HepG2 (cell line): ENCODE data around the gene CHST12. TPM values are rescaled to one million over a fixed set of nuclear protein-coding genes. Genes with fewer than 3 reads are reported as not detected.

ENCODE experiments used
- CBX1 ChIP-seq: IDR thresholded peaks from one replicate; pipeline ENCODE4 v1.6.1; 2016; ENCODE audit warnings: antibody characterized with exemption, low read depth
- GATAD1 ChIP-seq: IDR thresholded peaks from 2 replicates; pipeline ENCODE4 v1.6.1; 2016; ENCODE audit warnings: missing genetic modification reagents, missing compliant biosample characterization
- HOXD1 ChIP-seq: sonication (generic); formaldehyde crosslinking; IDR thresholded peaks from 2 replicates; pipeline ENCODE4 v1.5.0; 2020; ENCODE audit warnings: missing genetic modification reagents
- MAX ChIP-seq: IDR thresholded peaks from 2 replicates; pipeline ENCODE4 v1.6.1; 2012; ENCODE audit warnings: inconsistent platforms
- NFE2 ChIP-seq: sonication (generic); formaldehyde crosslinking; IDR thresholded peaks from 2 replicates; pipeline ENCODE4 v1.4.0; 2020; ENCODE audit warnings: missing genetic modification reagents
- NONO ChIP-seq, 2 experiments: fragments of 450-650 bp in 1 of 2; sonication (generic) in 1 of 2; formaldehyde crosslinking in 1 of 2; IDR thresholded peaks in 1 of 2; conservative IDR thresholded peaks in 1 of 2; 2 replicates each; pipeline versions ENCODE4 v1.6.1 to v1.8.0; 2017 to 2022; ENCODE audit warnings: mild to moderate bottlenecking in 1 of 2, missing genetic modification reagents in 1 of 2, moderate library complexity in 1 of 2
- NR2F6 ChIP-seq, 2 experiments: IDR thresholded peaks; 2 replicates each; pipeline ENCODE4 v1.6.1; 2016; ENCODE audit warnings: antibody characterized with exemption in 1 of 2, mild to moderate bottlenecking in 1 of 2
- SRSF1 ChIP-seq: fragments of 200-400 bp; formaldehyde crosslinking; optimal IDR thresholded peaks from 2 replicates; pipeline ENCODE3; 2017; ENCODE audit warnings: mild to moderate bottlenecking, low read depth, low read length, moderate library complexity
- TIGD3 ChIP-seq: sonication (generic); formaldehyde crosslinking; IDR thresholded peaks from 2 replicates; pipeline ENCODE4 v1.5.1; 2020; ENCODE audit warnings: mild to moderate bottlenecking, missing genetic modification reagents, borderline replicate concordance
- XRCC5 ChIP-seq: fragments of 200-400 bp; formaldehyde crosslinking; optimal IDR thresholded peaks from 2 replicates; pipeline ENCODE3; 2017; ENCODE audit warnings: mild to moderate bottlenecking, low read length
- YEATS4 ChIP-seq: sonication (generic); formaldehyde crosslinking; IDR thresholded peaks from 2 replicates; pipeline ENCODE4 v1.4.0; 2020; ENCODE audit warnings: missing genetic modification reagents, borderline replicate concordance
- ZBTB33 ChIP-seq: sonication (generic); formaldehyde crosslinking; IDR thresholded peaks from 2 replicates; pipeline ENCODE4 v1.4.0; 2020; ENCODE audit warnings: missing genetic modification reagents
- ZMAT3 ChIP-seq: sonication (generic); formaldehyde crosslinking; conservative IDR thresholded peaks from 2 replicates; pipeline ENCODE4 v1.7.0; 2021; ENCODE audit warnings: missing genetic modification reagents
- ZNF160 ChIP-seq: sonication (generic); formaldehyde crosslinking; IDR thresholded peaks from 2 replicates; pipeline ENCODE4 v1.8.0; 2022; ENCODE audit warnings: mild to moderate bottlenecking, inconsistent platforms, missing genetic modification reagents
- ZNF564 ChIP-seq: sonication (generic); formaldehyde crosslinking; IDR thresholded peaks from 2 replicates; pipeline ENCODE4 v1.8.1; 2023; ENCODE audit warnings: mild to moderate bottlenecking, missing genetic modification reagents
- ZNF570 ChIP-seq: sonication (generic); formaldehyde crosslinking; IDR thresholded peaks from 2 replicates; pipeline ENCODE4 v1.4.0; 2020; ENCODE audit warnings: mild to moderate bottlenecking, missing genetic modification reagents, borderline replicate concordance
- ZNF746 ChIP-seq: sonication (generic); formaldehyde crosslinking; IDR thresholded peaks from 2 replicates; pipeline ENCODE4 v1.8.0; 2022; ENCODE audit warnings: mild to moderate bottlenecking, missing genetic modification reagents
- ZSCAN25 ChIP-seq: sonication (generic); formaldehyde crosslinking; IDR thresholded peaks from 2 replicates; pipeline ENCODE4 v1.8.0; 2022; ENCODE audit warnings: mild to moderate bottlenecking, missing genetic modification reagents
- polyA plus RNA-seq, 8 experiments: library from polyadenylated mRNA; depleted of rRNA in 3 of 8; stranded (reverse) in 7 of 8; unstranded in 1 of 8; fragments of >200 nt; fragmentation: Illumina TruSeq in 4 of 8; extraction: Trizol in 4 of 8; gene quantifications; 2 replicates each; pipeline versions ENCODE4 v1.2.1 to v1.2.3, GENCODE V29; 2011 to 2016; ENCODE audit warnings: low read depth in 4 of 8, missing spikeins in 1 of 8, mixed read lengths in 1 of 8; ENCODE audit not compliant: insufficient read depth in 1 of 8
- total RNA-seq, 5 experiments: library from RNA; depleted of rRNA; stranded (reverse); fragments of >200 nt; fragmentation: Illumina TruSeq; extraction: Trizol; gene quantifications; 2 replicates each; pipeline ENCODE4 v1.2.3, GENCODE V29; 2016; ENCODE audit warnings: low read depth in 1 of 5
- TF ChIP-seq, protein P1 (sequence below): sonication (generic); formaldehyde crosslinking; conservative IDR thresholded peaks from 2 replicates; pipeline ENCODE4 v1.8.0; 2022; ENCODE audit warnings: missing genetic modification reagents
- TF ChIP-seq, protein P2 (sequence below): sonication (generic); formaldehyde crosslinking; conservative IDR thresholded peaks from 2 replicates; pipeline ENCODE4 v1.4.0; 2020; ENCODE audit warnings: mild to moderate bottlenecking, missing genetic modification reagents, moderate library complexity

Gene CHST12
- total and polyA plus RNA-seq, 2 of the 13 experiments (the other 11 are each of a cell fraction or from before 2014, with no cell fraction given) = 6.4 to 15.8 TPM

GRCh38 chr7:2452074-2452507, 48.7 kb downstream of the CHST12 start (continued):
- TF ChIP-seq SRSF1 = peak; percentile 60
- no peak for TF ChIP-seq ZBTB33 (CRISPR knock-in tag)
- peak; percentile 11; the same call in 1 of the 2 replicates for TF ChIP-seq NR2F6 (IDR thresholded peaks at IDR 0.05)
- TF ChIP-seq NR2F6 (CRISPR knock-in tag; IDR thresholded peaks at IDR 0.05) = no peak
- TF ChIP-seq ZNF746 (CRISPR knock-in tag) = no peak; the same call in 1 of the 2 replicates
- TF ChIP-seq TIGD3 (CRISPR knock-in tag) = 0 out of 2 replicates have a peak, but pooled peaks have one; percentile 25
- no peak for TF ChIP-seq ZNF160 (CRISPR knock-in tag)
- TF ChIP-seq MAX = peak; percentile 7; the same call in 1 of the 2 replicates
- TF ChIP-seq ZNF564 (CRISPR knock-in tag) = peak; percentile 66; the same call in 1 of the 2 replicates
- no peak for TF ChIP-seq YEATS4
- TF ChIP-seq GATAD1 (CRISPR knock-in tag) = 0 out of 2 replicates have a peak, but pooled peaks have one; percentile 8
- 0 out of 2 replicates have a peak, but pooled peaks have one; percentile 61 for TF ChIP-seq ZNF570 (CRISPR knock-in tag)
- TF ChIP-seq, protein P1, sequence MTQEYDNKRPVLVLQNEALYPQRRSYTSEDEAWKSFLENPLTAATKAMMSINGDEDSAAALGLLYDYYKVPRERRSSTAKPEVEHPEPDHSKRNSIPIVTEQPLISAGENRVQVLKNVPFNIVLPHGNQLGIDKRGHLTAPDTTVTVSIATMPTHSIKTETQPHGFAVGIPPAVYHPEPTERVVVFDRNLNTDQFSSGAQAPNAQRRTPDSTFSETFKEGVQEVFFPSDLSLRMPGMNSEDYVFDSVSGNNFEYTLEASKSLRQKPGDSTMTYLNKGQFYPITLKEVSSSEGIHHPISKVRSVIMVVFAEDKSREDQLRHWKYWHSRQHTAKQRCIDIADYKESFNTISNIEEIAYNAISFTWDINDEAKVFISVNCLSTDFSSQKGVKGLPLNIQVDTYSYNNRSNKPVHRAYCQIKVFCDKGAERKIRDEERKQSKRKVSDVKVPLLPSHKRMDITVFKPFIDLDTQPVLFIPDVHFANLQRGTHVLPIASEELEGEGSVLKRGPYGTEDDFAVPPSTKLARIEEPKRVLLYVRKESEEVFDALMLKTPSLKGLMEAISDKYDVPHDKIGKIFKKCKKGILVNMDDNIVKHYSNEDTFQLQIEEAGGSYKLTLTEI (CRISPR knock-in tag) = no peak
- peak; percentile 3 for TF ChIP-seq XRCC5
- TF ChIP-seq, protein P2, sequence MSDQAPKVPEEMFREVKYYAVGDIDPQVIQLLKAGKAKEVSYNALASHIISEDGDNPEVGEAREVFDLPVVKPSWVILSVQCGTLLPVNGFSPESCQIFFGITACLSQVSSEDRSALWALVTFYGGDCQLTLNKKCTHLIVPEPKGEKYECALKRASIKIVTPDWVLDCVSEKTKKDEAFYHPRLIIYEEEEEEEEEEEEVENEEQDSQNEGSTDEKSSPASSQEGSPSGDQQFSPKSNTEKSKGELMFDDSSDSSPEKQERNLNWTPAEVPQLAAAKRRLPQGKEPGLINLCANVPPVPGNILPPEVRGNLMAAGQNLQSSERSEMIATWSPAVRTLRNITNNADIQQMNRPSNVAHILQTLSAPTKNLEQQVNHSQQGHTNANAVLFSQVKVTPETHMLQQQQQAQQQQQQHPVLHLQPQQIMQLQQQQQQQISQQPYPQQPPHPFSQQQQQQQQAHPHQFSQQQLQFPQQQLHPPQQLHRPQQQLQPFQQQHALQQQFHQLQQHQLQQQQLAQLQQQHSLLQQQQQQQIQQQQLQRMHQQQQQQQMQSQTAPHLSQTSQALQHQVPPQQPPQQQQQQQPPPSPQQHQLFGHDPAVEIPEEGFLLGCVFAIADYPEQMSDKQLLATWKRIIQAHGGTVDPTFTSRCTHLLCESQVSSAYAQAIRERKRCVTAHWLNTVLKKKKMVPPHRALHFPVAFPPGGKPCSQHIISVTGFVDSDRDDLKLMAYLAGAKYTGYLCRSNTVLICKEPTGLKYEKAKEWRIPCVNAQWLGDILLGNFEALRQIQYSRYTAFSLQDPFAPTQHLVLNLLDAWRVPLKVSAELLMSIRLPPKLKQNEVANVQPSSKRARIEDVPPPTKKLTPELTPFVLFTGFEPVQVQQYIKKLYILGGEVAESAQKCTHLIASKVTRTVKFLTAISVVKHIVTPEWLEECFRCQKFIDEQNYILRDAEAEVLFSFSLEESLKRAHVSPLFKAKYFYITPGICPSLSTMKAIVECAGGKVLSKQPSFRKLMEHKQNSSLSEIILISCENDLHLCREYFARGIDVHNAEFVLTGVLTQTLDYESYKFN = 0 out of 2 replicates have a peak, but pooled peaks have one; percentile 3
- TF ChIP-seq HOXD1 (CRISPR knock-in tag) = 0 out of 2 replicates have a peak, but pooled peaks have one; percentile 24
- peak; percentile 77 for TF ChIP-seq ZSCAN25 (CRISPR knock-in tag)
- TF ChIP-seq NONO (IDR thresholded peaks at IDR 0.05) = no peak
- no peak for TF ChIP-seq NONO (CRISPR knock-in tag; conservative IDR thresholded peaks at IDR 0.05)
- 0 out of 2 replicates have a peak, but pooled peaks have one; percentile 25 for TF ChIP-seq ZMAT3
- no peak for TF ChIP-seq NFE2 (CRISPR knock-in tag)
- TF ChIP-seq CBX1 = no peak
